Neural progenitor cell (in vitro differentiated cells): ENCODE results near the gene ADCY2.

Source experiments
- CTCF ChIP-seq: fragments of 200-600 bp; sonication (generic); IDR thresholded peaks from 2 replicates; pipeline ENCODE4 v1.5.1; 2017; ENCODE audit warnings: antibody characterized with exemption, mild to moderate bottlenecking
- EZH2phosphoT487 ChIP-seq: fragments of 200-600 bp; sonication (generic); IDR thresholded peaks from 2 replicates; pipeline ENCODE4 v1.6.1; 2017; ENCODE audit warnings: antibody characterized with exemption

- TF ChIP-seq CTCF: no peak
- TF ChIP-seq EZH2phosphoT487: no peak
These were observed 268.3 kb downstream of the ADCY2 start for GRCh38 chr5:7664208-7664607.
